SK-N-SH (cell line): ENCODE data around the gene ASB7. TPM values are rescaled to one million over a fixed set of nuclear protein-coding genes. Genes with fewer than 3 reads are reported as not detected.

Experiments
- CTCF ChIA-PET: fragments of 300-600, 350-600 bp; formaldehyde crosslinking; extraction: SDS; loops from one replicate; lab custom pipeline; 2021; lab: Yijun Ruan, JAX
- POLR2A ChIA-PET: fragments of 350-600 bp; sonication (Branson Sonifier 250); formaldehyde crosslinking; extraction: SDS; loops from one replicate; lab custom pipeline; 2020; ENCODE audit warnings: antibody characterized with exemption, inconsistent platforms; lab: Yijun Ruan, JAX
- DNase-seq: peaks from one replicate; pipeline ENCODE4 v3.0.0; 2012
- H2AFZ ChIP-seq: fragments of 200-600 bp; sonication (generic); 2 replicates; pipeline ENCODE4 v1.8.1; 2016; ENCODE audit warnings: antibody characterized with exemption, mild to moderate bottlenecking, low read depth
- H3F3A ChIP-seq: fragments of 200-600 bp; sonication (generic); replicated peaks from 2 replicates; pipeline ENCODE3; 2016; ENCODE audit warnings: antibody characterized with exemption, mild to moderate bottlenecking; ENCODE audit not compliant: insufficient read depth
- H3K27ac ChIP-seq, 2 experiments: fragments of 200-500 bp in 1 of 2; fragments of 200-600 bp in 1 of 2; sonication (Bioruptor generic) in 1 of 2; sonication (generic), shearing (Covaris generic) in 1 of 2; 2 replicates each; pipeline versions ENCODE4 v1.5.1 to v1.6.1; 2014 to 2016; ENCODE audit warnings: low read depth in 2 of 2, inconsistent platforms in 1 of 2, low read length in 1 of 2, mild to moderate bottlenecking in 1 of 2, mixed read lengths in 1 of 2
- H3K27me3 ChIP-seq: fragments of 200-600 bp; sonication (generic), shearing (Covaris generic); 2 replicates; pipeline ENCODE4 v1.6.1; 2016; ENCODE audit warnings: mixed run types; ENCODE audit not compliant: insufficient read depth
- H3K36me3 ChIP-seq, 2 experiments: fragments of 200-500 bp in 1 of 2; fragments of 200-600 bp in 1 of 2; sonication (Bioruptor generic) in 1 of 2; sonication (generic) in 1 of 2; replicated peaks in 1 of 2; 2 replicates each; pipeline versions ENCODE3 to v1.5.1; 2014 to 2016; ENCODE audit warnings: low read length in 1 of 2, mild to moderate bottlenecking in 1 of 2; ENCODE audit not compliant: insufficient read depth in 2 of 2, control insufficient read depth in 1 of 2
- H3K4me1 ChIP-seq, 2 experiments: fragments of 200-500 bp in 1 of 2; fragments of 200-600 bp in 1 of 2; sonication (Bioruptor generic) in 1 of 2; sonication (generic), shearing (Covaris generic) in 1 of 2; 2 replicates each; pipeline versions ENCODE4 v1.5.1 to v1.6.1; 2014 to 2016; ENCODE audit warnings: low read depth in 1 of 2, low read length in 1 of 2, mixed run types in 1 of 2; ENCODE audit not compliant: insufficient read depth in 2 of 2, control insufficient read depth in 1 of 2
- H3K4me2 ChIP-seq: fragments of 200-600 bp; sonication (generic), shearing (Covaris generic); 2 replicates; pipeline ENCODE4 v1.6.1; 2017; ENCODE audit warnings: mixed run types
- H3K4me3 ChIP-seq, 2 experiments: fragments of 200-500 bp in 1 of 2; fragments of 200-600 bp in 1 of 2; sonication (Bioruptor generic) in 1 of 2; sonication (generic), shearing (Covaris generic) in 1 of 2; 2 replicates each; pipeline versions ENCODE4 v1.5.1 to v1.8.1; 2014 to 2016; ENCODE audit warnings: low read depth in 2 of 2, inconsistent platforms in 1 of 2, low read length in 1 of 2, mild to moderate bottlenecking in 1 of 2, mixed read lengths in 1 of 2, moderate library complexity in 1 of 2
- H3K79me2 ChIP-seq: fragments of 200-600 bp; sonication (generic); 2 replicates; pipeline ENCODE4 v1.8.1; 2017; ENCODE audit warnings: mild to moderate bottlenecking; ENCODE audit not compliant: insufficient read depth
- H3K9ac ChIP-seq: fragments of 200-600 bp; sonication (generic); 2 replicates; pipeline ENCODE4 v1.6.1; 2017; ENCODE audit warnings: mixed run types
- H3K9me2 ChIP-seq: fragments of 200-600 bp; sonication (generic); 2 replicates; pipeline ENCODE4 v1.6.1; 2017; ENCODE audit warnings: mixed run types
- H3K9me3 ChIP-seq: fragments of 200-600 bp; sonication (generic); 2 replicates; pipeline ENCODE4 v1.6.1; 2017; ENCODE audit warnings: mixed run types, mild to moderate bottlenecking, moderate library complexity
- H4K20me1 ChIP-seq: fragments of 200-600 bp; sonication (generic); 2 replicates; pipeline ENCODE4 v1.6.1; 2017; ENCODE audit warnings: mild to moderate bottlenecking, mixed run types; ENCODE audit not compliant: insufficient read depth
- CHD2 ChIP-seq: fragments of 150-350 bp; IDR thresholded peaks from 2 replicates; pipeline ENCODE4 v1.6.1; 2018; ENCODE audit warnings: low read length; ENCODE audit not compliant: partially characterized antibody
- EZH2phosphoT487 ChIP-seq: fragments of 200-600 bp; sonication (generic); IDR thresholded peaks from 2 replicates; pipeline ENCODE4 v1.6.1; 2017; ENCODE audit warnings: low read depth, mixed run types, mild to moderate bottlenecking, antibody characterized with exemption, moderate library complexity, borderline replicate concordance
- FOSL2 ChIP-seq: IDR thresholded peaks from 2 replicates; pipeline ENCODE4 v1.4.0; 2012; ENCODE audit warnings: low read depth, mild to moderate bottlenecking, moderate library complexity, borderline replicate concordance
- FOXJ3 ChIP-seq: sonication (generic); formaldehyde crosslinking; IDR thresholded peaks from 2 replicates; pipeline ENCODE4 v1.5.1; 2020; ENCODE audit warnings: mild to moderate bottlenecking, missing genetic modification reagents
- FOXM1 ChIP-seq: IDR thresholded peaks from 2 replicates; pipeline ENCODE4 v1.4.0; 2012; ENCODE audit warnings: low read depth, mild to moderate bottlenecking
- MEF2A ChIP-seq: IDR thresholded peaks from 2 replicates; pipeline ENCODE4 v1.4.0; 2012; ENCODE audit warnings: low read depth, borderline replicate concordance
- MXI1 ChIP-seq: IDR thresholded peaks from 2 replicates; pipeline ENCODE4 v1.6.1; 2012; ENCODE audit warnings: mild to moderate bottlenecking, low read depth, low read length, improper control_type of control experiment
- NFIC ChIP-seq: IDR thresholded peaks from 2 replicates; pipeline ENCODE4 v1.4.0; 2012; ENCODE audit warnings: borderline replicate concordance
- RAD21 ChIP-seq: IDR thresholded peaks from 2 replicates; pipeline ENCODE4 v1.6.1; 2012; ENCODE audit warnings: mild to moderate bottlenecking, low read length
- RCOR1 ChIP-seq: fragments of 150-350 bp; IDR thresholded peaks from 2 replicates; pipeline ENCODE4 v1.6.1; 2017; ENCODE audit warnings: antibody characterized with exemption, low read length
- RFX5 ChIP-seq: IDR thresholded peaks from 2 replicates; pipeline ENCODE4 v1.6.1; 2012; ENCODE audit warnings: mild to moderate bottlenecking, improper control_type of control experiment, low read length
- RXRA ChIP-seq: IDR thresholded peaks from 2 replicates; pipeline ENCODE4 v1.4.0; 2012; ENCODE audit warnings: low read depth, mild to moderate bottlenecking, borderline replicate concordance
- TCF12 ChIP-seq: IDR thresholded peaks from 2 replicates; pipeline ENCODE4 v1.4.0; 2012
- TEAD4 ChIP-seq: IDR thresholded peaks from 2 replicates; pipeline ENCODE4 v1.4.0; 2012; ENCODE audit warnings: mild to moderate bottlenecking, borderline replicate concordance; ENCODE audit not compliant: insufficient read depth
- YY1 ChIP-seq: IDR thresholded peaks from 2 replicates; pipeline ENCODE4 v1.4.0; 2012; ENCODE audit warnings: low read depth, mild to moderate bottlenecking
- WGBS: methylation state at CpG from one replicate; pipeline ENCODE4 v1.1.6; 2017; ENCODE audit warnings: low lambda C conversion rate; 5-methylcytosine and 5-hydroxymethylcytosine counted together
- polyA plus RNA-seq, 3 experiments: library from polyadenylated mRNA; depleted of rRNA; stranded (reverse); fragments of >200 nt; gene quantifications; 2 replicates each; pipeline ENCODE4 v1.2.3, GENCODE V29; 2012
- TF ChIP-seq, protein P1 (sequence below): IDR thresholded peaks from 2 replicates; pipeline ENCODE4 v1.4.0; 2012; ENCODE audit warnings: low read depth
- TF ChIP-seq, protein P2 (sequence below): IDR thresholded peaks from 2 replicates; pipeline ENCODE4; 2012
- TF ChIP-seq, protein P3 (sequence below): fragments of 200-600 bp; sonication (generic); IDR thresholded peaks from 2 replicates; pipeline ENCODE4 v1.6.1; 2017; ENCODE audit warnings: antibody characterized with exemption, mild to moderate bottlenecking, moderate library complexity
- TF ChIP-seq, protein P4 (sequence below): fragments of 150-350 bp; IDR thresholded peaks from 2 replicates; pipeline ENCODE4 v1.6.1; 2017; ENCODE audit warnings: antibody characterized with exemption, low read length, low read depth, borderline replicate concordance
- TF ChIP-seq, protein P5 (sequence below): fragments of 150-350 bp; IDR thresholded peaks from 2 replicates; pipeline ENCODE4 v1.6.1; 2016; ENCODE audit warnings: mild to moderate bottlenecking, low read depth, low read length

The ASB7 gene
- polyA plus RNA-seq, 1 of the 3 experiments (the other 2 are of a cell fraction), result 6.1 TPM

DNA sequence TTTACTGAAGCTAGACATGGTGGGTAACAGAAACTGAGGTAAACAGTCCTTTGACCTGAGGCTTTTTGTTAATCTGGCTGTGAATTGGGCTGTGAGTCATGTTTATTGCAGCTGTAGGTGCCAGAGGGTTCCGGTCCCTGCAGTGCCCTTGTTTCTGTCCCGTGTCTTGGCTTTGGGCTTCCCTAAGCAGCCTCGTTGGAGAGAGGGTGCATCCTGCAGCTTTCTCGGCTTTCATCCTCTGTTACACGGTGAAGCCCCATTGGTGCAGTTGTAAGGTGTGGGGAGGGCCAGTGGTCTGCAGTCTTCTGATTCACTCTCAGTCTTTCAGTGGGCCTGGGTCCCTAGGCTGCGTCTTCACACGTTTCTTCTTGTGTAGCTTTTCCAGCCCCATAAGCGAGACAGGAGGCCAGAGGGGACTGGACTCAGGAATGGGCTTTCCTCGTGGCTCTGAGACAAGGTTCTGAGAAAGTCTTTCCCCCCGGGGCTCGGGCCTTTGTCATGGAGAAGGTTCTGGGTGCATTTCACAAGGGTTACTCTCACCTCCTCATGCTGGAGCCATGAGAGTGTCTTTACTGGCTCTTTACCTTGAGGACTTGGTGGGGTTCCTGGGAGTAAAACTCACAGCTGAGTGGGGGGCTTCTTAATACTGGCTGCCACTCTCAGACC lies 33.1 kb downstream of the ASB7 start:
- Histone ChIP-seq H3K9me2 (no peaks in the 10 kb centered on the region), H3K4me3 (no peak overlapping the region), H3K9ac (no peak overlapping the region), H3K4me2 (no peak overlapping the region), H3K4me1 (peaks cover 0 to 10% of the 10 kb centered on the region in 2 experiments; a peak in 1 of 4 replicates), H3K27ac (no peak overlapping the region; a peak in 1 of 4 replicates), H3K79me2 (peaks cover 74% of the 10 kb centered on the region), H3K36me3 (peaks cover 14 to 15% of the 10 kb centered on the region in 2 experiments), H3K9me3 (no peaks in the 10 kb centered on the region), H2AFZ (no peak overlapping the region), H3F3A (no peaks in the 10 kb centered on the region), H4K20me1 (0 out of 2 replicates have a peak, but pooled peaks cover 2% of the 10 kb centered on the region), H3K27me3 (no peaks in the 10 kb centered on the region)
- TF ChIP-seq RXRA (no peak), MEF2A (no peak), MXI1 (no peak), NFIC (no peak), RAD21 (no peak)
- TF ChIP-seq, protein P1, sequence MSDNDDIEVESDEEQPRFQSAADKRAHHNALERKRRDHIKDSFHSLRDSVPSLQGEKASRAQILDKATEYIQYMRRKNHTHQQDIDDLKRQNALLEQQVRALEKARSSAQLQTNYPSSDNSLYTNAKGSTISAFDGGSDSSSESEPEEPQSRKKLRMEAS, result no peak
- TF ChIP-seq, protein P2, sequence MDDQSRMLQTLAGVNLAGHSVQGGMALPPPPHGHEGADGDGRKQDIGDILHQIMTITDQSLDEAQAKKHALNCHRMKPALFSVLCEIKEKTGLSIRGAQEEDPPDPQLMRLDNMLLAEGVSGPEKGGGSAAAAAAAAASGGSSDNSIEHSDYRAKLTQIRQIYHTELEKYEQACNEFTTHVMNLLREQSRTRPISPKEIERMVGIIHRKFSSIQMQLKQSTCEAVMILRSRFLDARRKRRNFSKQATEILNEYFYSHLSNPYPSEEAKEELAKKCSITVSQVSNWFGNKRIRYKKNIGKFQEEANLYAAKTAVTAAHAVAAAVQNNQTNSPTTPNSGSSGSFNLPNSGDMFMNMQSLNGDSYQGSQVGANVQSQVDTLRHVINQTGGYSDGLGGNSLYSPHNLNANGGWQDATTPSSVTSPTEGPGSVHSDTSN, result no peak
- 95% methylated on average over 11 of the region's 11 CpGs for WGBS
- POLR2A ChIA-PET, result no interaction called here
- CTCF ChIA-PET, result interaction anchor here (0.6 to 9.4 kb wide), 4 partner anchors 79 to 372 kb away, joined by 3 to 102 read pairs (median 6); no protein-coding TSS in a partner anchor
- DNase-seq, result no peak

DNA sequence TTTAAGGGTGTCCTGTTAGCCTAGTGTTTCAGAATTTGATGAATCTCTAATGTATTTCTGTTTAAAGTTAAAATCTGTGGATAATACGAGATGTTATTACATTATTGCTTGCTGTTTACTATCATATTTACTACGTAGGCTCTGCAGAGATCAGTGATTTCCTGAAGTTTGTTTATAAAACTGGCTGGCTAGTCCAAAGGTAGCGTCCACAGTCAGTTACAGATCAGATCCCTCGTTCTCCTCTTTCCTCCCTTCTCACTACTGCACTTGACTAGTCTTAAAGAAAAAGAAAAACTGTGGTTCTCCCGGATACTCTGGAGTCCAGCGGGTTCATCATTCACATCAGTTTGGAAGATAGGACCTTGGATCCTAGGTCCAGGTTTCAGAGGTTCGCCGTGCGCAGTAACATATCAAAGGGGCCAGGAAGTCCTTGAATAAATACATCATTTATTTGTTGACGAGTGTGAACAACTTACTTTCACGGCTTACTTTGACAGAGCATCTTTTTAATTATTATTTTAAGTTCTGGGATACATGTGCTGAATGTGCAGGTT lies 35.9 kb downstream of the ASB7 start:
- no peak overlapping the region for H3K27ac ChIP-seq
- CTCF ChIA-PET, result interaction anchor here (9.4 kb wide), 1 partner anchor 370 kb away, joined by 102 read pairs; no protein-coding TSS in a partner anchor
- 98% methylated on average over 11 of the region's 11 CpGs for WGBS
- DNase-seq, result no peak
- no peaks in the 10 kb centered on the region for H3K9me3 ChIP-seq
- no peak overlapping the region for H3K9ac ChIP-seq
- H3K4me1 ChIP-seq, result peaks cover 0 to 11% of the 10 kb centered on the region in 2 experiments; a peak in 1 of 4 replicates
- no peaks in the 10 kb centered on the region for H3K9me2 ChIP-seq
- H2AFZ ChIP-seq, result no peak overlapping the region
- no peaks in the 10 kb centered on the region for H3K27me3 ChIP-seq
- H3K4me3 ChIP-seq, result no peak overlapping the region
- H3K79me2 ChIP-seq, result peaks cover 62% of the 10 kb centered on the region
- H3K4me2 ChIP-seq, result no peak overlapping the region
- H4K20me1 ChIP-seq, result 0 out of 2 replicates have a peak, but pooled peaks cover 2% of the 10 kb centered on the region
- no peaks in the 10 kb centered on the region for H3F3A ChIP-seq
- POLR2A ChIA-PET, result no interaction called here
- peaks cover 0 to 4% of the 10 kb centered on the region in 2 experiments for H3K36me3 ChIP-seq
- TF ChIP-seq, protein P3, sequence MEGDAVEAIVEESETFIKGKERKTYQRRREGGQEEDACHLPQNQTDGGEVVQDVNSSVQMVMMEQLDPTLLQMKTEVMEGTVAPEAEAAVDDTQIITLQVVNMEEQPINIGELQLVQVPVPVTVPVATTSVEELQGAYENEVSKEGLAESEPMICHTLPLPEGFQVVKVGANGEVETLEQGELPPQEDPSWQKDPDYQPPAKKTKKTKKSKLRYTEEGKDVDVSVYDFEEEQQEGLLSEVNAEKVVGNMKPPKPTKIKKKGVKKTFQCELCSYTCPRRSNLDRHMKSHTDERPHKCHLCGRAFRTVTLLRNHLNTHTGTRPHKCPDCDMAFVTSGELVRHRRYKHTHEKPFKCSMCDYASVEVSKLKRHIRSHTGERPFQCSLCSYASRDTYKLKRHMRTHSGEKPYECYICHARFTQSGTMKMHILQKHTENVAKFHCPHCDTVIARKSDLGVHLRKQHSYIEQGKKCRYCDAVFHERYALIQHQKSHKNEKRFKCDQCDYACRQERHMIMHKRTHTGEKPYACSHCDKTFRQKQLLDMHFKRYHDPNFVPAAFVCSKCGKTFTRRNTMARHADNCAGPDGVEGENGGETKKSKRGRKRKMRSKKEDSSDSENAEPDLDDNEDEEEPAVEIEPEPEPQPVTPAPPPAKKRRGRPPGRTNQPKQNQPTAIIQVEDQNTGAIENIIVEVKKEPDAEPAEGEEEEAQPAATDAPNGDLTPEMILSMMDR, result no peak
- TF ChIP-seq FOXM1 (no peak), TEAD4 (no peak), EZH2phosphoT487 (no peak), CHD2 (no peak), MXI1 (no peak), RFX5 (no peak), FOXJ3 (CRISPR knock-in tag) (no peak), YY1 (no peak), FOSL2 (no peak), RCOR1 (no peak), TCF12 (no peak)
- TF ChIP-seq, protein P4, sequence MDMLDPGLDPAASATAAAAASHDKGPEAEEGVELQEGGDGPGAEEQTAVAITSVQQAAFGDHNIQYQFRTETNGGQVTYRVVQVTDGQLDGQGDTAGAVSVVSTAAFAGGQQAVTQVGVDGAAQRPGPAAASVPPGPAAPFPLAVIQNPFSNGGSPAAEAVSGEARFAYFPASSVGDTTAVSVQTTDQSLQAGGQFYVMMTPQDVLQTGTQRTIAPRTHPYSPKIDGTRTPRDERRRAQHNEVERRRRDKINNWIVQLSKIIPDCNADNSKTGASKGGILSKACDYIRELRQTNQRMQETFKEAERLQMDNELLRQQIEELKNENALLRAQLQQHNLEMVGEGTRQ, result no peak
- TF ChIP-seq, protein P5, sequence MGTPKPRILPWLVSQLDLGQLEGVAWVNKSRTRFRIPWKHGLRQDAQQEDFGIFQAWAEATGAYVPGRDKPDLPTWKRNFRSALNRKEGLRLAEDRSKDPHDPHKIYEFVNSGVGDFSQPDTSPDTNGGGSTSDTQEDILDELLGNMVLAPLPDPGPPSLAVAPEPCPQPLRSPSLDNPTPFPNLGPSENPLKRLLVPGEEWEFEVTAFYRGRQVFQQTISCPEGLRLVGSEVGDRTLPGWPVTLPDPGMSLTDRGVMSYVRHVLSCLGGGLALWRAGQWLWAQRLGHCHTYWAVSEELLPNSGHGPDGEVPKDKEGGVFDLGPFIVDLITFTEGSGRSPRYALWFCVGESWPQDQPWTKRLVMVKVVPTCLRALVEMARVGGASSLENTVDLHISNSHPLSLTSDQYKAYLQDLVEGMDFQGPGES, result no peak
